GM19324 (cell line): ENCODE data around the gene PLXNA1.

Experiments
- ATAC-seq: cut with Tn5 transposase; IDR thresholded peaks from one replicate; pipeline ENCODE4 v1.9.1; 2021; ENCODE audit warnings: mild to moderate bottlenecking, moderate library complexity; ENCODE audit not compliant: unreplicated experiment, low FRiP score

Gene PLXNA1

DNA sequence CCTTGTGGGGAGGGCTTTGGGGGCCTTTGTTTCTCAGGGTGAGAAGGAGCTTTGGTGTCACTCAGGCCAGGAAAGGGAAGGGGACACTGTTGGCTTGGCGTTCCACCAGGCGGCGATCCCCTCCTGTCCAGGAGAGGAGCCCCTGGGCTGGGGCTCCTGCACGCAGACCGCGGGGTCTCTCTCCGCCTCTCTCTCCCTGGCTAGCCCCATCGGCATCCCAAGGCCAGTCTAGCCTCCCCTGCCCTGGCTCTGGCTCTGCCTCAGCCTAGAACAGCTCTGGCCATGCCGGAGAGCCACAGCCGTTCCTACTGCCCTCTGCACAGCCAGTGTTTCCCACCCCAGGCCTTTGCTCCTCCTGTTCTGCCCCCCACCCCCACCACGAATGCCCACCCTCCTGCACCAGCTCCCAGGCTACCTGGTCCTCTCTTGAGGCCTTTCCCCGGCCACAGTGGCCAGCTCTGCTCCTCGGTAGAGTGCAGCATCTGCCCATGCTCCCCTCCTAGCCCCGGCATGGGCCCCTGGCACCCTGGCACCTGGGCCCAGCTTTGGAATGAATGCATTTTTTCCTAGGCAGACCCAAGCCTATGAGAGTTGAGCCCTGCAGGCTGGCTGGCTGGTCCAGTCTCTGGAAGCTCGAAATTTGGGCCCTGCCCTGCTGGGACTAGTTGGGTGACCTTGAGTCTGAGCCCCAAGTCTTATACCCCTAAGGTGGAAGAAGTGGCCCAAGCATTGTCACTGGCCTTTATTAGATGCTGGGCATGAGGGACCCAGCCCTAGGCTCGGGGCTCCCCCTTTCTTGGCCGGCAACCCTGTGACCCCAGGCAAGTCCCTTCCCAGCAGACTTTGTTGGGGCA lies 2.4 kb downstream of the PLXNA1 start:
- no peak for ATAC-seq

DNA sequence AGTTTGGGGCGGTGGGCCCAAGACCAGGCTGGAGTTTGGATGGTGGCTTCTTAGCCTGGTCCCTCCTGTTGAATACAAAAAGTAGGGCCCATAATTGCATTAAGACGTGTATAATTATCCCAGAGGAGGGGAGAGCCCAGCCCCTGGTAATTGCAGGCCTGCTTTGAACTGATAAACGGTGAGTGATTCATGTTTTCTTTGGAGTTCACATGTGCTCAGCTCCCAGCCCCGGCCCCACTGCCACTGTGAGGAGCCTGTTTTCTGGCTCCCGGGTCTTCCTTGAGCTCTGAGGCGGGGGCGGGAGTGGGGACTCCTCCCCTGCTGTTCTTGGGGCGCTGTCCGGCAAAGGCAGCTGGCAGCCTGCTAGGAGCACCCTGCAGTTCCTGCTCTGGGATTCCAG lies 3.1 kb downstream of the PLXNA1 start:
- ATAC-seq, result no peak

- no peak for ATAC-seq
Observed at GRCh38 chr3:126987129-126987528, 4.2 kb downstream of the PLXNA1 start.

GRCh38 chr3:126987596-126987995 lies 4.7 kb downstream of the PLXNA1 start:
- no peak for ATAC-seq

DNA sequence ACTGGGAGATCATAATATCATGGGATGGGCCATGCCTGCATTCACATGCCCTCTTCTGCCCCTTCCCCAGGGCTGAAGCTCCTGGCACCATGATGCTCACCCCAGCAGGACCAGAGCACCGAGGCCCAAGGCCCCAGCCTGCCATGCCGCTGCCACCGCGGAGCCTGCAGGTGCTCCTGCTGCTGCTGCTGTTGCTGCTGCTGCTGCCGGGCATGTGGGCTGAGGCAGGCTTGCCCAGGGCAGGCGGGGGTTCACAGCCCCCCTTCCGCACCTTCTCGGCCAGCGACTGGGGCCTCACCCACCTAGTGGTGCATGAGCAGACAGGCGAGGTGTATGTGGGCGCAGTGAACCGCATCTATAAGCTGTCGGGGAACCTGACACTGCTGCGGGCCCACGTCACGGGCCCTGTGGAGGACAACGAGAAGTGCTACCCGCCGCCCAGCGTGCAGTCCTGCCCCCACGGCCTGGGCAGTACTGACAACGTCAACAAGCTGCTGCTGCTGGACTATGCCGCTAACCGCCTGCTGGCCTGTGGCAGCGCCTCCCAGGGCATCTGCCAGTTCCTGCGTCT lies 5.6 kb downstream of the PLXNA1 start:
- no peak for ATAC-seq

DNA sequence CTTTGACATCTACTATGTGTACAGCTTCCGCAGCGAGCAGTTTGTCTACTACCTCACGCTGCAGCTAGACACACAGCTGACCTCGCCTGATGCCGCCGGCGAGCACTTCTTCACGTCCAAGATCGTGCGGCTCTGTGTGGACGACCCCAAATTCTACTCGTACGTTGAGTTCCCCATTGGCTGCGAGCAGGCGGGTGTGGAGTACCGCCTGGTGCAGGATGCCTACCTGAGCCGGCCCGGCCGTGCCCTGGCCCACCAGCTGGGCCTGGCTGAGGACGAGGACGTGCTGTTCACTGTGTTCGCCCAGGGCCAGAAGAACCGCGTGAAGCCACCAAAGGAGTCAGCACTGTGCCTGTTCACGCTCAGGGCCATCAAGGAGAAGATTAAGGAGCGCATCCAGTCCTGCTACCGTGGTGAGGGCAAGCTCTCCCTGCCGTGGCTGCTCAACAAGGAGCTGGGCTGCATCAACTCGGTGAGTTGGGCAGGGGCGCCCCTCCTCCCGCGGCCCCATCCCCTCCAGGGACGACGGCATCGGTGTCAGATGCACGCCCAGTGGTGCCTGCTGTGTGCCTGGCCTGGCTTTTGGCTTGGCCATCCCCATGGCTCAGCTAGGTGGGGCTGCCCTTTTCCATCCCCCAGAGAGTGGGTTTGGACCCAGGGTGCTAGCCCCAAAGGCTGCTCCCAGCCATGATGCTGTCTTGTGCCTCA lies 6.6 kb downstream of the PLXNA1 start:
- ATAC-seq, result no peak

DNA sequence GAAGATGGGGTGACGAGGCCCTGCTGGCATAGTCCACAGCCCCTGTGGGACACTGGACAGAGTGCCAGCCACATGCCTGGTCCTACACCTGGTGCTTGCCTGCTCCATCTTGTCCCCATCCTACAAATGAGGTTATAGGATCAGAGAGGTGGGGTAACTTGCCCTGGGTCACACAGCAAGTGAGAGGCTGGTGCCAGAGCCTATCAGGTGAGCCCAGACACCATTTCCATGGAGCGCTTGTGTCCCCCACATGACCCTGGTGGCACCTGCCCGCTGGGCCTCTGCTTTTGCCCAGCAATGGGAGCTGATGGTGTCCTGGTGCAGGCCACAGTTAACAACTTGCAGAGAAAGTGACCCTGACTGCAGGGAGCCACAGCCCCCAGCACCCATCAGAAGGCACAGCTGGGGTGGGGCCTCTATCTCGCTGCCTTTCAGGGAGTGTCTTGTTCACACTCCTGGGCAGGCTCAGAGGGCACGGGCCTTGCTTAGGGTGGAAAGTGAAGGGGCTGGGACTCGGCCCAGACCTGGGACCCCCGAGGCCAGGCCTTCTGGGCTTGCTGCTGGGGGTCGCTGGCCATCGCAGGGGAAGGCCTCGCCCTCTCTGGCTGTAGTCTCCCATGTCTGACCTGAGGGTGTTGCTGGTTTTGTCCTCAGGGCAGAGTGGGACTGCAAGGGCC lies 7.2 kb downstream of the PLXNA1 start:
- no peak for ATAC-seq

DNA sequence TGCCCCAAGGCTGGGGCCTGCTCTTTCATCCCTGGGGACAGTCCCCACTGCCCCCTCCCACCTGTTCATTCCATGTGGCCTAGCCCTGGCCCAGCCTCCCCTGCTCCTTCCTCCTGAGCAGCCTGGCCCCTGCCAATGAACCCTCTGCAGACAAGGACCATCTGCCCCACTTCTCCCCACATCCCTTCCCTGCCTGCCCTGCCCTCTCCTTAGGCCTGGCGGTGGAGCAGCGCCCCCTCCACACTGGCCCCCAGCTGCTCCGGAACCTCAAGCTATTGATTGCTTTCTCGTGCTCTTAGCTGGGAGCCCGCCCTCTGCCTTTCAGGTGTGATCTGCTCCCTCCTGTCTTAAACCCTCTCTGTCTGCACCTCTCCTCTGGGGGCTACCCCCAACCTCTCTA lies 8.0 kb downstream of the PLXNA1 start:
- ATAC-seq, result no peak

GRCh38 chr3:126991366-126992200 lies 8.7 kb downstream of the PLXNA1 start:
- ATAC-seq, result no peak

GRCh38 chr3:126992216-126992615 lies 9.3 kb downstream of the PLXNA1 start:
- no peak for ATAC-seq

DNA sequence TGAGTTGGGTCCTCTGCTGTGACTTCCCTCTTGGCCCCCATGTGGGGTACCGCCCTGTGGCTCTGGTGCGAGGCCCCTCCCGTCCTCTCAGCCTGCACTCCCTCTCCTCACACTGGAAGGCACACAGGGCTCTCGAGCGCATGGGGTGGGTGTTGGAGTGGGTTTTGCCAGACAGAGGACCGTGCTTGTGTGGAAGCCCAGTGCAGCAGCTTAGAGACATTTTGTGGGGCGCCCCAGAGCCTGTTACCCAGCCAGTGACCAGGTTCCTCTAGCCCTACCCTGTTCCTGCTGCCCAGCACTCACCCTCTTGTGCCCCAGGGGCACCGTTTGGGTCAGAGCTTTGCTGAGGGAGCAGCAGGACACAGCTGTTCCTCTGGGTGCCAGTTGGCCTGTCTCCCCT lies 9.9 kb downstream of the PLXNA1 start:
- ATAC-seq, result no peak

GRCh38 chr3:126993436-126993835 lies 10.5 kb downstream of the PLXNA1 start:
- ATAC-seq, result no peak

DNA sequence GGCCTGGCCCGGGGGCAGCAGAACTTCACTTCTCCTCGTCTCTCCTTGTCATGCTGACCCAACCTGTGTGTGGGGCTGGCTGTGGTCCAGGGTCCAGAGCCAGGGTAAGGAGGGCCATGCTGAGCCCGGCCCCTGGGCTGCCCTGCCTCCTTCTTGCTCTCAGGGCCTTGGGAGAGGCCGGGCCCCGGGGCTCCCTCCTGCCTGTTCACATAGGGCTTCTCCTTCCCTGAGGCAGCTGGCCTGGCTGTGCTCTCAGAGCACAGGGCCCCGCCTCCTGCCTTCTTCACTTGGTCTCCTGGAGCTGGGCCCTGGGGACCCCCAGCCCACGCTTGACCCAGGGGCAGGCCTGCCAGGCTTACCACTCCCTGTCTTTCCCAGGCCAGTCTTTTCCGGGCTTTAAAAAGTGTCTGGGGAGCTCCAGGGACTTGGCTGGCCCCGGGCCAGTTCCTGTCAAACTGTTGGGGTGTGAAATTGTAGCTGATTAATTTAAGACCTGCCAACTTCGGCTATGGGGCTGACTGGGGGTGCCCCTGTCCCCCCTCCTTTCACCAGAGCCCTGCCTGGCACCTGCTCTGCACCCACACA lies 11.8 kb downstream of the PLXNA1 start:
- no peak for ATAC-seq

DNA sequence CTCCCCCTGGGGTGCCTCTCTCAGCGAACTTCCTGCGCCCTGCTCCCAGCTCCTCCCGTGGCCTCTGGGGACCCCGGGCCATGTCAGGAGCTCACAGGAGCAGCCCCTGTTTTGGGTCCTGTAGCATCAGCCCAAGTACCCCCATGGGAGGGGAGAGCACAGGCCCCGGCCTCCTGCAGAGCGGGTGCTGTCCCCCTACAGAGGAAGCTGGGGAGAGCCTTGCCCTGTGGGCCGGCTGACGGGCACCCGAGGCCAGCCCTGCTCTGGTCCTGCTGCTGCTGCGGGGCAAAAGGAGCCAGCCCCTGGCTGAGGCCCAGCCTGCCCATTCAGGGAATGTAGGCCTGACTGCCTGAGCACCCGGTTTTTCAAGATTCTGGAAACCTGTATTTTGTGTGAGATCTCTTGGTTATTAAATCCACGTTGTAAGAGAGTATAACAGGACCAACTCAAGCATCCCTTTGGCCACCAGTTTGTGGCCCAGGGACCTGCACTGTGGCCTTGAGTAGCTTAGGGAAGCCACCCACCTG lies 12.4 kb downstream of the PLXNA1 start:
- ATAC-seq, result no peak

GRCh38 chr3:126995926-126996512 lies 13.1 kb downstream of the PLXNA1 start:
- ATAC-seq, result no peak

GRCh38 chr3:126996905-126997304 lies 14.0 kb downstream of the PLXNA1 start:
- no peak for ATAC-seq

- no peak for ATAC-seq
Observed at GRCh38 chr3:126997455-126998038, 14.6 kb downstream of the PLXNA1 start.

- no peak for ATAC-seq
Observed at GRCh38 chr3:126998320-126998719, 15.4 kb downstream of the PLXNA1 start.

DNA sequence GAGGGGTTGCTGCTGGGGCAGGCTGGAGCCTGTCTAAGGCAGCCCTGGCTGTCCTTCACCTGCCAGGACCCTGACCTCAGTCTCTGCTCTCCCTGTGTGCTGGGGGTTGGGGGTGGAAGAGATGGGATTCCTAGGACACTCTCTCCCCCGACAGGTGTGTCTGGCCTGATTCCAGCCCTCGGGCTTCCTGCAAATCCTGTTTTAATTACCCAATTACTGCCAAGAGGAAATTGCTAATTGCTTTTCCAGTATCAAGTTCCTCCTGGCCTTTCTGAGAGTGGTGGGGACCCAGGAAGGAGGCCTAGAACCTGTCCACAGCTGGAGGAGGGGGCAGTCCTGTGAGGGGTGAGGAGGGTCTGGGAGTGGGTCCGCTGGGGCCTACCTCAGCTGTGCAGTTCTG lies 15.8 kb downstream of the PLXNA1 start:
- ATAC-seq, result no peak
